ENCODE data around the gene SNX10.

DNA sequence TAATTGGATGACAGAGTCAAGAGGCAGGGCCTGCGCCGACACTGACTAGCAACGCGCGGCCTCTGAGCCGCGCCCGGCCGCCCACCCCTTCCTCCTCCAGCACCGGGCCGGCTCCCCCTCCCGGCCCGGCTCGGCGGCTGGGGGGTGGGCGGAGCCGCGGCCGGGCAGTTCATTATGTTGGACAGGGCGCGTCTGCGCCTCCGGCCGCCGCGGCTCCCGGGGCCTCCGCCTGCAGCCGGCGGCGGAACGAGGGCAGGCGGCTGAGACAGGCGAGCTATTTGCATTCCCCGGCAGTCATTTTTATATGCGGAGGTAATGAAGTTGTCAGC is 106.7 kb downstream of the SNX10 start:
- TF ChIP-seq, protein P1, sequence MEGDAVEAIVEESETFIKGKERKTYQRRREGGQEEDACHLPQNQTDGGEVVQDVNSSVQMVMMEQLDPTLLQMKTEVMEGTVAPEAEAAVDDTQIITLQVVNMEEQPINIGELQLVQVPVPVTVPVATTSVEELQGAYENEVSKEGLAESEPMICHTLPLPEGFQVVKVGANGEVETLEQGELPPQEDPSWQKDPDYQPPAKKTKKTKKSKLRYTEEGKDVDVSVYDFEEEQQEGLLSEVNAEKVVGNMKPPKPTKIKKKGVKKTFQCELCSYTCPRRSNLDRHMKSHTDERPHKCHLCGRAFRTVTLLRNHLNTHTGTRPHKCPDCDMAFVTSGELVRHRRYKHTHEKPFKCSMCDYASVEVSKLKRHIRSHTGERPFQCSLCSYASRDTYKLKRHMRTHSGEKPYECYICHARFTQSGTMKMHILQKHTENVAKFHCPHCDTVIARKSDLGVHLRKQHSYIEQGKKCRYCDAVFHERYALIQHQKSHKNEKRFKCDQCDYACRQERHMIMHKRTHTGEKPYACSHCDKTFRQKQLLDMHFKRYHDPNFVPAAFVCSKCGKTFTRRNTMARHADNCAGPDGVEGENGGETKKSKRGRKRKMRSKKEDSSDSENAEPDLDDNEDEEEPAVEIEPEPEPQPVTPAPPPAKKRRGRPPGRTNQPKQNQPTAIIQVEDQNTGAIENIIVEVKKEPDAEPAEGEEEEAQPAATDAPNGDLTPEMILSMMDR (IDR thresholded peaks at IDR 0.05; ENCODE audit: low read length), result no peak
- TF ChIP-seq EZH2 (optimal IDR thresholded peaks at IDR 0.05; ENCODE audit: low read depth, low read length), result no peak
- TF ChIP-seq EZH2phosphoT487 (IDR thresholded peaks at IDR 0.05; ENCODE audit: low read length), result no peak
